ENCODE data around the gene RAD21L1.
"Not testable (repeated sequence)": the region's sequence is repeated elsewhere in the genome, so short reads cannot be mapped to it uniquely, and the experiment has no call there.

The RAD21L1 gene

DNA sequence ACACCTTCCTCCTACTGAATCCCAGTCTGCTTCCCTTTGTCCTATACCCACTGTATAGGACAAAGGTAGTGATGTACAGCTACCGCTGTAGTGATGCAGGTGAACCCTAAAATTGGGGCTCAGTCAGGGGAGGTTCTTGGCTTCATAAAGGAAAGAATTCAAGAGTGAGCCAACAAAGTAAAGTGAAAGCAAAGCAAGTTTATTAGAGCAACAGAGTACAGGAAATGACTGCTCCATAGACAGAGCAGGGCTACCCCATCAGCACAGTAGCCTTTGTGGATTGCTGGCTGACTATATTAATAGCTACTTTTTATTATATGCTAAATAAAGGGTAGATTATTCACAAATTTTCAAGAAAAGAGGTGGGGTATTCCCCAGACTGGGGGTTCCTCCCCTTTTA lies 25.9 kb upstream of the RAD21L1 start:
- FAIRE-seq: no peak

DNA sequence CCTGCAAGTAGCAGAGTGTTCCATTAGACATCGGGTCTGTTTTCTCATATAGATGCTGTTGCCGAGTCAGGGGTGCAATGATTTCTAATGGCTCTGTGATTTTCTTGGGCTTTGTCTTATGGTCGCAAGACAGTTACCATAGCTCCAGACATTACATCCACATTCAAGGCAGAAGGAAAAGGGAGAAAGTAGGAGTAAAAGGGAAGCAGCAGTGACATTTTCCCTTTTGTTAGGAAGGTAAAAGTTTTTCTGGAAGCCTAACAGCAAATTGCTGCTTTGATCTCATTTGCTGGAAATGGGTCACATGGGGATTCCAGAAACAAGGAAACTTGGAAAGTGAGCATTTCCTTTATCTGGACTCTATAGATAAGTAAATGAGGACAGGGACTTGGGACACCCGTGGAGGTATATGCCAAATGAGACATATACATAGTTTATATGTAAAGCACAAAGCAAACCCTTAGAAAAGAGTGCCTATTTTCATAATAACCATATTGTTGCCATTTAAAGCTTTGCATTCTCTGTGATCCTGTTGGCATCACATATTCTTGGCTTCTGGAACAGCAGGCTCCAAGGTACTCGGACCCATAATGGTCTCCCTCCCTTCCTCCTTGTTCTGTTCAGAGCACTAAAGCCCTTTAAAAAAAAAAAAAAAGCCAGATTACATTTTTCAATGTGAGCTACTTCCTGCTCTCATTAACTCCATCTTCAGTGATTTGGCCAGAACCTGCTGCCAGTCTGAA lies 22.9 kb upstream of the RAD21L1 start, which contains the start of gene C20orf202:
Gene C20orf202, plus strand, starts transcription at position 693 of the 743 bp plus-strand sequence. CDS start 132 bp downstream, outside the sequence.
- FAIRE-seq: no peak

DNA sequence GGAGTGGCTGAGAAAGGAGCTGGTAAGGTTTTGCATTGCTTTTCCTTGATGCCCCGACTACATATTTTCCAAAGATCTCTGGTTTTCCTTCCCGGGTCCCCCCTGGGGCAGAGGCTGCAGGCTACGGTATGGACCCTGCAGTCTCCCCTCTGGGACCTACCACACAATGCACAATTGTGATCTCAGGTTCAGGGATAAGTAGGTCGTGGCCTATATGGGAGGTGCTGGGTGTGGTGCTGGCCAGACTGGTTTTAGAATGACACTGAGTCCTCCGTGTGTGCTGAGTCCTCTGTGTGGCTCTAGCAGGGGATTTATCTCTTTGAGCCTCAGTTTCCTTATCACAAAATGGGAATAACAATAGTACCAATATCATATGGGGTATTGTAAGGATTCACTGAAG lies 22.2 kb upstream of the RAD21L1 start:
- FAIRE-seq: no peak

DNA sequence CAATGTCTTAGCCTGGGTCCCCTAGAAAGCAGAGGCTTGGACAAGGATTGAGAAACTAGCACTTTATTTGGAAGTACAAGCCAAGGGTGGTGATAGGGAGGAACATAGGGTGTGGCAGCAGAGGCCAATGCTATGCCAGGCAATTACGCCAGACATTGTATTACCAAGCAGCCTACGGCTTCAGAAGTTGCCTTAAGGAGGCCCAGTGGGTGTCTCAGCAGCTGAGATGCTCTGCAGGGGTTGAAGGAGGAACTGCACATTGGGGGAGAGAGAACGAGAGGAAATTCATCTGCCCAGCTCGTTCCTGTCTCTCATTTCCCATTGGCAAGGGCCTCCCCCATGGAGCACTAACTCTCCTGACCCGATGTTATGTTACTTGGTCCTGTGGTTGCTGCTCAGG lies 21.7 kb upstream of the RAD21L1 start:
- no peak for FAIRE-seq

DNA sequence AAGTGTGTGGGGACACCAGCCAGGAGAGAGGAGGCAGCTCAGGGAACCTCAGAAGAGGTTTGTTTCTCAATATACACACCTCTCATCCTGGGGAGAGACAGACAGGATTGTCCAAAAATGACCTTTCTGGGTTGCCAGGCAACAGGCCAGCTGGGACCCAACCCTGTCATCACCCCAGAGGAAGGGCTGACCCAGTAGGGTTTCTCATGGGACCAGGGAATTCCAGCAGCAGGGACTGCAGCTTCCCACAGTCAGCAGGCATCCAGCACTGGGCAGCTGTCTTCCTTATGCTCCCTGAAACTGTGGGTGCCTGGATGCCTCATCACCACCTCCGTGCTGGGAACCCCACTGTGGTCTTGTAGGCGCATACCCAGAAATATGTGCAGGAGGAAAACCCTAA lies 21.3 kb upstream of the RAD21L1 start:
- FAIRE-seq: no peak

DNA sequence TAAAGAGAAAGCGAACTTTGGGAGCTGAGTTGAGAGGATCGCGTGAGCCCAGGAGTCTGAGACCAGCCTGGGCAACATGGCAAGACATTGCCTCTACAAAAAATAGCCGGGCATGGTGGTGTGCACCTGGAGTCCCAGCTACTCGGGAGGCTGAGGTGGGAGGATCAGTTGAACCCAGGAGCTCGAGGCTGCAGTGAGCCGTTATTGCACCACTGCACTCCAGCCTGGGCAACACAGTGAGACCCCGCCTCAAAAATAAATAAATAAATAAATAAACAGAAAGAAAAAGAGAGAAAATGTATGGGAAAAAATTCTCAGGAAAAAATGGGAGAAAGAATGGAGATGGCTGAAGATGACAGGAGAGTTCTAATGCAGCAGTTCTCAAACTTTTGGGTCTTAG lies 20.0 kb upstream of the RAD21L1 start:
- FAIRE-seq: no peak

DNA sequence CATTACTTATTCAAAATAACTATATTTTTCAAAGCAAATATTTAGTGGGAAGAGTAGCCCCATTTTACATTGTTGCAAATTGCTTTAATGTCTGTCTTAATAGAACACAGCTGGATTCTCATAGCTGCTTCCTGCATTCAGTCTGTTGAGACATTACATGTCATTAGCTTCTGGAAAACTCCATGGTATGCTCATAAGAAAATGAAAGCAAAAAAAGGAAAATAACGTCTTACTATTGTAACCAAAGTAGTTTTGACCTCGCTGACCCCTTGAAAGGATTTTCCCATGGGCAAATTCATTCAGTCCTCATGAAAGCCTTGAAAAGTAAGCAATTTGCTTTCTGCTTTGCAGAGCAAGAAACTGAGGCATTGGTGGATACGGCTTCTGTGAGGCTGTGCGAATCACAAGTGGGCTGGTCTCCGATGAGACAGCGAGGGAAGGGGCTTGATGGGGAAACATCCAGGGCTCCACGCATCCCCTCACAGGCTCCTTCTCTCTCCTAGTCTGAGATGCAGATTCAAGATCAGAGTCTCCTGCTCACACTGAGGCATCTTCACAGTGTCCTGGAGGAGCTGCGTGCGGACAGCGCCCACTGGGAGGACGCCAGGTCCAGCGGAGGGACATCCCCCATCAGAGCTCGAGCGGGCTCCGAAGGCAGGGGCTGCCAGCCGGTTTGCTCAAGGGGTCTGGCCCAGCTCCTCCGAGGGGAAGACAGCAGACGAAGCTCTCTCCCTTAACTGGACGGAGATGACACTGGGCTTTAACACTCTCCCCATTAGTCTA lies 19.3 kb upstream of the RAD21L1 start:
- no peak for FAIRE-seq

DNA sequence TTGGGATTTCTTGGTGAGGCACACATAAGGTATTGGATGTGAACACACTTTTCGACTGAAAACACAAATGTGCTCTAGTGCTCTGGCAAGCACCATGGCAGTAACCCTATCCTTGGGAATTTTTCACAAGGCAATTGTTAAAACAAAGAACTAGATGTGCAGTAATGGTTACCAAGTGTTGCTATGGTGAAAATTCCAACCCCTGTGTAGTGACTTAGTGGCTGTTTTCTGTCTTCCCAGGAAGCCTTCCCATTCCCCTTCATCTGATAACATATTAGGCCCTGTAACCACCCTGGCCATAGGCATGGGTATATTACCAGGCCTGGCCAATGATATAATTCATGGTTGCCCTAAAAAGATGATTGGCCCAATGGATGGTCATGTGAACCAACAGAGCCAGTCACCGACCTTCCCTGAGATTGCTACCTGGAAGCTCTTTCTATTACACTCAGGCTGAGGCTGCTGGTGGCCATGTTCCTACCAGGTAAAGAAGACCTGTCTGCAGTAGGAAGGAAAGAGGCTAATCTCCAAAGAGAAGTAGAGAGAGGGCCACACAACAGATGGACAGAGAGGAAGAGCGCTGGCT lies 18.5 kb upstream of the RAD21L1 start:
- FAIRE-seq: no peak

DNA sequence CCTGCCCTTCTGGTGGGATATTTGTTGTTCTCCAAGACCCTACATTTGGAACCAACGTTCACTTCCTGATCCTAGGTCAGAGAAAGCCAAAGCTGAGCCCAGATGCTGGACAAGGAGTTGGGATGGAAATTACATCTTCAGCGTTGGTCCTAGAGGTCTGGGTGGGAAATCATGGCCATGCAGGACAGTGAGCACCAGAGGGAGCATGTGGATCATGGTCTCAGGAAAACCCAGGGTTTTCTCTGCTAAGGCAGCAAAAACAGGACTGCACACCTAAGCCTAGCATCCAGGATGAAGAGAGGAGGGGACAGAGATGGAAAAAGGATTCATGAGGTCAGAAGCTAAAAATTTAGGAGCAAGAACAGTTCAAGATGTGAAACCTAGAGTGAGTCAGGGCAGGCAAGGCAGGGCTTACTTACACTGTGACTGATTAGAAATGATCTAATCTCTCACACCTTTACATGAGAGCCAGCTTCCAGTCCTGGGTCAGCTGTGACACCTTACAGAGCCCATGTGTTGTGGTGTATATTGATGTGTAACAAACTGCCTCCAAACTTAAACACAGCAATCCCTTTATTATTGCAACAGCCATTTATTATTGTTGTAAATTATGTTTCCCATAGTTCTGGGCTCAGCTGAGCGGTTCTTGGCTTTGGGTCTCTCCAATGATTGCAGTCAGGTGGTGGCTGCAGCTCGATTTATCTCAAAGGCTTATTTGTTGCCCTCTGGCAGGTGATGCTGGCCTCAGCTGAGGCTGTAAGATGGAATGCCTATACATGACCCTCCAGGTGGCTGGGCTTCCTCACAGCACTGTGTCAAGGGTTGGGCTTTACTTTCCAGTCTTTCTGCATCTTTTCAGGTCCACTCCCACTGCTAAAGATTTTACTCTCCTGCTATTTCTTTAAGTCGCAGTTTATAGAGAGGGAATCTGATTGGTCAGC lies 16.1 kb upstream of the RAD21L1 start:
- FAIRE-seq: no peak

DNA sequence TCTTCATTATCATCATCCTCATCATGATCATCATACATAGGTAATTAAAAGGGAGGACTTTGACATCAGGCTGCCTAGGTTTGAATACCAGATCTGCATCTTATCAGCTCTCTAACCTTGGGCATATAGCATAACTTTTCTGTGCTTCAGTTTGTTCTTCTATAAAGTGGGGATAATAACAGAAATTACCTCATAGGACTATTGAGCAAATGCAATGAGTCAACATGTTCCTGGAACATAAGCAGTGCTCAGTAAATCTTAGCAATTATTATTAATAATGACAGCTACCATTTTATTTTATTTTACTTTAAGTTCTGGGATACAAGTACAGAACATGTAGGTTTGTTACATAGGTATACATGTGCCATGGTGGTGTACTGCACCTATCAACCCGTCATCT lies 15.3 kb upstream of the RAD21L1 start:
- no peak for FAIRE-seq

DNA sequence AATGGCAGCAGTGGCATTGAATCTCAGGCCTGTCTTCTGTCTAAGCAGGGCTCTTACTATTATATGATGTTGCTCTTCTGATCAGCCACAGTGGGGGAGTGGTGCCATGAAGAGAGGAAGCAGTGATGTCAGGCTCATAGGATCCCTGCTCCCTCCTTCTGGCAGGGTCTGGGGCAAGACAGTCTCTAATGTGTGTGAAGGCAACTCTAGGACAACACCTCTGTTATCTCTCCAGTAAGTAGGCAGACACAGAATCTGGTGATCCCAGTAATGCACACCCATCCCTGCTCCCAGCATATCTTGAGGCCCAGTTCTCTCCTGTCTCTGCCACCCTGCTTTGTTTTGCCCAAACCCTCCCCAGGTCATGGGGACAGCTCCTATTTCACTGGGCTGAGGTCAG lies 13.8 kb upstream of the RAD21L1 start:
- no peak for FAIRE-seq

DNA sequence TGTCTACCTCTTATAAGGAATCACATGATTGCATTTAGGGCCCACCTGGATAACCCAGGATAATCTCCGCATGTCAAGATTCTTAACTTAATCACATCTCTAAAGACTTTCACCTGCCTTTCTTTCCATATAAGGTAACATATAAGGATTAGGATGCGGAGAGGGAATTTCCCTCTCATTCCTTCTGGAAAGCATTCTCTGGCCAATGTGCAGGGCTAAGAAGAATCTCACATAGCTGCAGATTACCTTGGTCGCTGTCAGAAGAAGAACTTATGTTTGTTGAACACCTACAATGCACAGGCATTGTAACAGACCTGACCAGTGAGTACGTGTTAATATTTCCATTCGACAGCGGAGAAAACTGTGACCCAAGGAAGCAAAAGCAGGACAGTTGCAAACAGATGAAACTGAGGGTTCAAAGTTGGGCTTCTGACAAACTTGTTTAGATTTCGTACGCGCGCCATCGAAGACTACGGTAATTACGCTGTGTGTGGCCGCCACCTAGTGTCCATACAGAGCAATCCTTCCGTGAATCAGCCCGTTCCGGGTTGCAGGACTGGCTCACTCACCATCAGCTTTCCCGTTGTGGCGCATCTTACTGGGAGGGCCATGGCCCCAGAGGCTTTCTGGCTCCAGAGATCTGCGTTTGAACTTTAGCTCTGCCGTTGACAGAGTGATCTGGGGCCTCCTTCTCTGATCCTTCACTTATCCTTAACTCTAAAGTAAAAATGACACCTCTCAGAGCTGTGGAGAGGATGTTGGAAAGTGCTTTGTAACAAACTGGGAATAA lies 13.0 kb upstream of the RAD21L1 start:
- FAIRE-seq: no peak

DNA sequence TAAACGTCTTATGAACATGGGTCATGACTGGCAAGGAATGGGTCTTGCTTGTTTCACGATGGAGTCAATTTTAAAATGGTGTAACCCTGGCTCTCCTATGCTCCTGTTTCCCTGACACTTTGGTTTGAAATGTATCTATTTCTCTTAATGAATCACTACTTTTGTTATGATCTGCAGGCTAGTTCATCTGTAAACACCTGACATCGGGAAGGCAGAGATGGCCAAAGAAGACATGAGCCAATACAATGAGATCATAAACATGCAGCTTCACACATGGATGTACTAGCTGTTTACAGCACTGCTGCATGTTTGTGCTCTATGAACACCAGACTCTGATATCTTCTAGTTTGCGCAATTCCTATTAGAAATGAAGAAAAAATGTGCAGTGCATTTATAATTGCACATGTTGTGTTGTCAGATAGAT lies 11.0 kb upstream of the RAD21L1 start:
- no peak for FAIRE-seq

DNA sequence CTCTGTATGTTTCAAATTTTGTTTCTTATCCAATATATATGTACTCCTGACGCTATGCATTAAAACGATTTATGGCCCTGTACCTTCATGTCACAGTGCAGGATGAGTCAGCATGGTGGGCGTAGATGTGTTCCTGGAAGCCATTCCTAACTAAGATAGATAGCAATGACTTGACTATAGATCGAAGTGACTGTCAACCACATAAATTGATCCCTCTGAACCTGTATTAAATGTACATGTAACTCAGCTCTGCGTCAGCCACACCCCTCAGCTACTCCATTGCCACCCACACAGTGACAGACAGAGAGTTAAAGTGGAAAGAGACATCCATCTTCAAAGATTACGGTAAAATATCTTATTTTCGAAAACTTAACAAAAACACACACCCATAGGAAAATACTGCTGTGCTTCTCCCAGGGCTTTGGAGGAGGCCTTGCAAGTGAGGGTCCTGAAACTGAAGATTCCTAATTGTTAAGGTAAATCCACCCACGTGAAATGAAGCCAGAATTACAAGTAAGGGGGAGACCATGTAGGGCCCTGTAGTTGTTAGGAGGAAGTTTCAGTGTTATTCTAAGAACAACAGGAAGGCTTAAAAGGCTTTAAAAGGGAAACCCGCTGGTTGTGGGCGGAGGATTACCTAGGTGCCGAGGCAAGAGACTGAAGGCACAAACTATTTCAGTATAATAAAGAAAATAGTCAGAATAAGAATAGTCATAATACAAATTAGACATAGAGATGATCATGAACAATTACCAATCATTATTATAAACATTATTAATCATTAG lies 10.3 kb upstream of the RAD21L1 start:
- no peak for FAIRE-seq

DNA sequence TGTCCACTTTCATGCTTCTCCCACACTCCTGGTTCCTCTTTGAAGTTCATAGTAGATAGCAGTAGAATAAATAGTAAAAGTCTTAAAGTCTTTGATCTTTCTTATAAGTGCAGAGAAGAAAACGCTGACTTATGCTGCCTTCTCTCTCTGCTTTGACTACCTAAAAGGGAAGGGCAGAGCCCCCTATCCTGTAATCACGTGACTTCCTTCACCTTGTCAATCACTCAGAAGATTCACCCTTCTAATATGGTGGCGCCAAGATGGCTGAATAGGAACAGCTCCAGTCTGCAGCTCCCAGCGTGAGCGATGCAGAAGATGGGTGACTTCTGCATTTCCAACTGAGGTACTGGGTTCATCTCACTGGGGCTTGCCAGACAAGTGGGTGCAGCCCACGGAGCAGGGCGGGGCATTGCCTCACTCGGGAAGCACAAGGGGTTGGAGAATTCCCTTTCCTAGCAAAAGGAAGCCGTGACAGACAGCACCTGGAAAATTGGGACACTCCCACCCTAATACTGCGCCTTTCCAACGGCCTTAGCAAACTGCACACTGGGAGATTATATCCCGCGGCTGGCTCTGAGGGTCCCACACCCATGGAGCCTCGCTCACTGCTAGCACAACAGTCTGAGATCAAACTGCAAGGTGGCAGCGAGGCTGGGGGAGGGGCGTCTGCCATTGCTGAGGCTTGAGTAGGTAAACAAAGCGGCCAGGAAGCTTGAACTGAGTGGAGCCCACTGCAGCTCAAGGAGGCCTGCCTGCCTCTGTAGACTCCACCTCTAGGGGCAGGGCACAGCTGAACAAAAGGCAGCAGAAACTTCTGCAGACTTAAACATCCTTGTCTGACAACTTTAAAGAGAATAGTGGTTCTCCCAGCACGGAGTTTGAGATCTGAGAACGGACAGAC lies 9.1 kb upstream of the RAD21L1 start:
- not testable (repeated sequence) for FAIRE-seq

DNA sequence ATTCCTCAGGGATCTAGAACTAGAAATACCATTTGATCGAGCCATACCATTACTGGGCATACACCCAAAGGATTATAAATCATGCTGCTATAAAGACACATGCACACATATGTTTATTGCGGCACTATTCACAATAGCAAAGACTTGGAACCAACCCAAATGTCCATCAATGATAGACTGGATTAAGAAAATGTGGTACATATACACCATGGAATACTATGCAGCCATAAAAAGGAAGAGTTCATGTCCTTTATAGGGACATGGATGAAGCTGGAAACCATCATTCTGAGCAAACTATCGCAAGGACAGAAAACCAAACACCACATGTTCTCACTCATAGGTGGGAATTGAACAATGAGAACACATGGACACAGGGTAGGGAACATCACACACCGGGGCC lies 3.1 kb upstream of the RAD21L1 start:
- FAIRE-seq: not testable (repeated sequence)

DNA sequence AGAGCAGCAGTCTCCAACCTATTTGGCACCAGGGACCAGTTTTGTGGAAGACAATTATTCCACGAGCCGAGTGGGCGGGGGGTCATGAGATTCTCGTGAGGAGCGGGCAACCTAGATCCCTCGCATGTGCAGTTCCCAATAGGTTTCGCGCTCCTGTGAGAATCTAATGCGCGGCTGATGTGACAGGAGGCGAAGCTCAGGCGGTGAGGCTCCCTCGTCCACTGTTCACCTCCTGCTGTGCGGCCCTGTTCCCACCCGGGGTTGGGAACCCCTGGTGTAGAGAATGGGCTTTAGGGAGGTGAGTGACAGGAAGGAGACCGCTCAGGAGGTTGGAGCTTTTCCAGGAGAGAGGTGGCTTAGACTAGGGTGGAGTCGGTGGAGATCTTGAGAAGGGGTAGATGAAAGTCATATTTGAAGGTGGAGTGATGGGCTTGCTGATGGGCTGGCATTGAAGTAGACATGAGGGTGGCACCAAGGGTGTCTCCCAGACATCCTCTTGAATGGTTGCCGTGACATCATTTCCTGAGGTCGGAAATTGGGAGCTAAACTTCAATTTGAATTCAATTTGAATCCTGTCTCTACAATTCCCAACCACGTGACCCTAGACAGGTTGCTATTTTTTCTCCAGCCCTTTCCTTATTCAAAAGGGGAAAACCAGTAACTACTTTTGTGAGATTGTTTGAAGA lies 1.5 kb upstream of the RAD21L1 start:
- FAIRE-seq: no peak

DNA sequence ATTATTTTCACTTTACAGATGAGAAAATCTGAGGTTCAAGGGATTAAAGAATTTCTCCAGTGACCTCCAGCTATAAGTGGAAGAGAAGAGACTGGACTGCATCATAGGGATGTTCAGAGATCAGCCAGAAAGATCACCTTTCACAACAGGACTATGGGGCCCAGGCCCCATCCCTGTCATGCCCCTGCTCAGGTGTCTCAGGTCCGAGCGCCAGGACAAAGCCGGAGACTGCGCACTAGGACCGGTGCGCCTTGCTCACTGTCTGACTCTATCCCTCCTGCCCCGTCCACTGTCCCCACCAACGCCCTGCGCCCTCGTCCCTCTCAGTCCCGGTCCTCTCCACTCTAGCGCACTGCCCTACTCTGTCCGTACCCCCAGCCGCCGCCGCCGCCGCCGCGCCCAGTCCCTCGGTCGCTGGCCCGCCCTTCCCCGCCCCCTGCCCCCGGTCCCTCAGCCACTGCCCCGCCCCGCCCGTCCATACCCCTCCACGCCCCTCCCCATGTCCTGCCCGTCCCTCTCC lies 521 bp upstream of the RAD21L1 start:
- no peak for FAIRE-seq

DNA sequence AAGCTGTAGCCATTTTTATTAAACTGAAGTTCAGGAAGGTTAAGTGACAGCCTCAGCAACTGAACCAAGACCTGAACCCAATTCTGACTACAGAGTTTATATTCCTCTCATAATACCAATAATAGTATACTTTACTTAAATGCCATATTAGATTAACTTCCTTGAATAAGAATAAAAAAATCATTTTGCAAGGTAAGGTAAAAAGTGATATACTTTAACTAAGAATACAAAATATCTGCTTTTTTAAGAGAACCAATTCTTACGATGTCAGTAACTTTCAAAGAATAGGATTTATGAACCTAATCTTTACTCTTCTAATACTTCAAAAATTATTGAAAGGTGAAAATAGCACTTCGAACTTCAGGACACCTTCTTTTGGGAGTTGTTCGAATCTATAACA lies 3.7 kb downstream of the RAD21L1 start:
- FAIRE-seq: no peak
